IMR-90 (cell line): ENCODE results near the gene C1orf167. TPM values are rescaled to one million over a fixed set of nuclear protein-coding genes. Genes with fewer than 3 reads are reported as not detected.

Experiments
- ATAC-seq: fragments of 200-7000 bp; cut with Tn5 transposase; 2 replicates; pipeline ENCODE4 v1.9.1; 2020; ENCODE audit warnings: low read depth, mild to moderate bottlenecking, moderate library complexity
- BruUV-seq: library from RNA; stranded (reverse); fragments of 400-500 nt; replicated peaks from 2 replicates; lab custom pipeline; 2021; lab: Mats Ljungman, UMichigan
- CTCF ChIA-PET: fragments of 300-600 bp; formaldehyde crosslinking; extraction: SDS; loops from one replicate; lab custom pipeline; 2021; ENCODE audit warnings: antibody characterized with exemption; lab: Yijun Ruan, JAX
- POLR2A ChIA-PET: fragments of 300-600 bp; sonication (Branson Sonifier 250); formaldehyde crosslinking; loops from one replicate; lab custom pipeline; 2022; ENCODE audit warnings: antibody characterized with exemption; ENCODE audit not compliant: unreplicated experiment; lab: Charles Lee
- DNase-seq: peaks from one replicate; pipeline ENCODE4 v3.0.0; 2013
- H2AFZ ChIP-seq: replicated peaks from 2 replicates; pipeline ENCODE3; 2013; ENCODE audit warnings: low read length, mild to moderate bottlenecking; ENCODE audit not compliant: poor library complexity
- H2AK5ac ChIP-seq: 2 replicates; pipeline ENCODE4 v1.6.1; 2013; ENCODE audit warnings: low read depth, low read length, inconsistent platforms
- H2AK9ac ChIP-seq: replicated peaks from 2 replicates; pipeline ENCODE3; 2013; ENCODE audit warnings: mild to moderate bottlenecking, low read depth, low read length, moderate library complexity; ENCODE audit not compliant: poor library complexity
- H2BK120ac ChIP-seq: 2 replicates; pipeline ENCODE4 v1.6.1; 2013; ENCODE audit warnings: low read depth, low read length, inconsistent platforms
- H2BK15ac ChIP-seq: 3 replicates; pipeline ENCODE4 v1.6.1; 2013; ENCODE audit warnings: low read depth, low read length, inconsistent platforms
- H2BK20ac ChIP-seq: 2 replicates; pipeline ENCODE4 v1.6.1; 2013; ENCODE audit warnings: low read depth, mild to moderate bottlenecking, inconsistent platforms, low read length, moderate library complexity
- H2BK5ac ChIP-seq: 2 replicates; pipeline ENCODE4 v1.6.1; 2013; ENCODE audit warnings: mild to moderate bottlenecking, low read depth, low read length, inconsistent platforms; ENCODE audit not compliant: poor library complexity, severe bottlenecking
- H3K14ac ChIP-seq: replicated peaks from 2 replicates; pipeline ENCODE4 v1.6.1; 2013; ENCODE audit warnings: low read depth, low read length, inconsistent platforms
- H3K18ac ChIP-seq: 2 replicates; pipeline ENCODE4 v1.6.1; 2013; ENCODE audit warnings: low read depth, low read length, control low read depth
- H3K23ac ChIP-seq: 2 replicates; pipeline ENCODE4 v1.6.1; 2013; ENCODE audit warnings: low read depth, low read length, inconsistent platforms
- H3K27ac ChIP-seq: 2 replicates; pipeline ENCODE4 v1.5.1; 2013; ENCODE audit warnings: mild to moderate bottlenecking, control low read depth, low read length; ENCODE audit not compliant: insufficient read depth
- H3K27me3 ChIP-seq: 2 replicates; pipeline ENCODE4 v1.6.1; 2013; ENCODE audit warnings: low read length; ENCODE audit not compliant: control insufficient read depth, insufficient read depth
- H3K36me3 ChIP-seq: 2 replicates; pipeline ENCODE4 v1.6.1; 2013; ENCODE audit warnings: low read length, mixed read lengths; ENCODE audit not compliant: control insufficient read depth, insufficient read depth
- H3K4ac ChIP-seq: 2 replicates; pipeline ENCODE4 v1.6.1; 2013; ENCODE audit warnings: low read depth, low read length, inconsistent platforms
- H3K4me1 ChIP-seq: 2 replicates; pipeline ENCODE4 v1.6.1; 2013; ENCODE audit warnings: low read length, mixed read lengths; ENCODE audit not compliant: control insufficient read depth, insufficient read depth
- H3K4me2 ChIP-seq: 2 replicates; pipeline ENCODE4 v1.6.1; 2013; ENCODE audit warnings: low read depth, mild to moderate bottlenecking, control low read depth, low read length, moderate library complexity
- H3K4me3 ChIP-seq: 2 replicates; pipeline ENCODE4 v1.5.1; 2013; ENCODE audit warnings: low read depth, mild to moderate bottlenecking, control low read depth, low read length, moderate library complexity; ENCODE audit not compliant: insufficient read depth
- H3K56ac ChIP-seq: 2 replicates; pipeline ENCODE4 v1.6.1; 2013; ENCODE audit warnings: low read length, inconsistent platforms; ENCODE audit not compliant: insufficient read depth; ENCODE audit errors: extremely low read depth
- H3K79me1 ChIP-seq, 2 experiments: 2 replicates each; pipeline ENCODE4 v1.6.1; 2013; ENCODE audit warnings: low read length in 2 of 2, inconsistent platforms in 1 of 2, low read depth in 1 of 2
- H3K9ac ChIP-seq: 2 replicates; pipeline ENCODE4 v1.6.1; 2013; ENCODE audit warnings: low read depth, low read length, control low read depth
- H3K9me1 ChIP-seq: 2 replicates; pipeline ENCODE4 v1.6.1; 2013; ENCODE audit warnings: low read length, inconsistent platforms; ENCODE audit not compliant: insufficient read depth
- H3K9me3 ChIP-seq: 2 replicates; pipeline ENCODE4 v1.6.1; 2013; ENCODE audit warnings: low read length; ENCODE audit not compliant: control insufficient read depth, insufficient read depth
- H4K20me1 ChIP-seq: 2 replicates; pipeline ENCODE4 v1.6.1; 2013; ENCODE audit warnings: low read length, inconsistent platforms; ENCODE audit not compliant: insufficient read depth
- H4K5ac ChIP-seq: 2 replicates; pipeline ENCODE4 v1.6.1; 2013; ENCODE audit warnings: mild to moderate bottlenecking, low read depth, low read length, control low read depth
- H4K8ac ChIP-seq, 2 experiments: 2 replicates each; pipeline ENCODE4 v1.6.1; 2013; ENCODE audit warnings: low read depth in 2 of 2, low read length in 2 of 2, control low read depth in 1 of 2, inconsistent platforms in 1 of 2
- H4K91ac ChIP-seq: 2 replicates; pipeline ENCODE4 v1.6.1; 2013; ENCODE audit warnings: low read depth, low read length, inconsistent platforms; ENCODE audit not compliant: insufficient read depth
- ELK1 ChIP-seq: fragments of 150-350 bp; IDR thresholded peaks from 2 replicates; pipeline ENCODE4 v1.6.1; 2016; ENCODE audit warnings: low read depth, mild to moderate bottlenecking, low read length, moderate library complexity, borderline replicate concordance
- MXI1 ChIP-seq: IDR thresholded peaks from 2 replicates; pipeline ENCODE4 v1.6.1; 2012; ENCODE audit warnings: low read depth, mild to moderate bottlenecking, low read length, moderate library complexity, borderline replicate concordance
- WGBS, 2 experiments: methylation state at CpG; one replicate each; pipeline versions ENCODE4 v1.1.5 to v1.1.7; 2013; ENCODE audit warnings: missing lambda C conversion rate in 2 of 2; ENCODE audit not compliant: insufficient read length in 1 of 2; ENCODE audit errors: extremely low coverage in 2 of 2; 5-methylcytosine and 5-hydroxymethylcytosine counted together
- dilution Hi-C: fragments of 300-500 bp; cut with HindIII; formaldehyde crosslinking; loops from one replicate; pipeline ENCODE4 v1.14.3; 2018; ENCODE audit warnings: low sequenced_read_pairs; ENCODE audit not compliant: unreplicated experiment
- in situ Hi-C: fragments of 300-500 bp; cut with MboI; formaldehyde crosslinking; loops from 3 replicates; pipeline ENCODE4 v1.14.3; 2019; ENCODE audit warnings: low sequenced_read_pairs, inconsistent platforms, mixed read lengths
- intact Hi-C: fragments of 100-400 bp; cut with micrococcal nuclease; formaldehyde crosslinking; loops from 2 replicates; pipeline ENCODE4 v1.10.0; 2022
- polyA plus RNA-seq, 3 experiments: library from polyadenylated mRNA; depleted of rRNA; stranded (reverse); fragments of >200 nt; gene quantifications; 2 replicates each; pipeline ENCODE4 v1.2.3, GENCODE V29; 2012; ENCODE audit warnings: low replicate concordance in 1 of 3
- total RNA-seq: library from RNA; depleted of rRNA; stranded (reverse); fragments of >200 nt; gene quantifications from 2 replicates; pipeline ENCODE4 v1.2.3, GENCODE V29; 2012

Gene C1orf167
- total and polyA plus RNA-seq, 2 of the 4 experiments (the other 2 are of a cell fraction) = under 0.01 to 0.15 TPM

- Histone ChIP-seq H4K20me1 (no peaks in the 10 kb centered on the region), H2BK120ac (no peak overlapping the region), H3K18ac (no peak overlapping the region), H4K8ac (no peak overlapping the region), H2AFZ (no peak overlapping the region), H3K4me2 (no peak overlapping the region), H3K9me3 (no peaks in the 10 kb centered on the region), H4K91ac (no peak overlapping the region), H2BK5ac (no peak overlapping the region), H2BK20ac (no peak overlapping the region), H3K27me3 (no peaks in the 10 kb centered on the region), H4K5ac (no peak overlapping the region), H2AK5ac (no peak overlapping the region), H3K36me3 (peaks cover 27% of the 10 kb centered on the region), H3K4me3 (no peak overlapping the region), H3K9me1 (no peaks in the 10 kb centered on the region), H3K23ac (no peak overlapping the region), H3K4ac (no peak overlapping the region), H3K4me1 (no peaks in the 10 kb centered on the region), H3K14ac (no peak overlapping the region), H3K27ac (no peak overlapping the region), H3K9ac (no peak overlapping the region), H3K56ac (no peak overlapping the region), H2AK9ac (no peak overlapping the region), H3K79me1 (peaks cover 0 to 3% of the 10 kb centered on the region in 2 experiments; a peak in 1 of 4 replicates), H2BK15ac (no peak overlapping the region)
- no peak for ATAC-seq
- intact Hi-C loops = no loop called here
- no peak for TF ChIP-seq ELK1
- no peak for TF ChIP-seq MXI1
- no peak for DNase-seq
- ChIA-PET POLR2A (no interaction called here), CTCF (no interaction called here)
- 88% methylated on average over 8 of the region's 20 CpGs; no CpG with 5 or more reads in 1 of the 2 experiments for WGBS, 2 experiments
- in situ Hi-C loops = no loop called here
- dilution Hi-C loops = no loop called here
- BruUV-seq = no TSS peak
These were observed 15.1 kb upstream of the C1orf167 start for GRCh38 chr1:11746795-11747487.
